Kidney (tissue), 14 donors: ENCODE data around the gene SOWAHA. TPM values are rescaled to one million over a fixed set of nuclear protein-coding genes. Genes with fewer than 3 reads are reported as not detected.
A peak's percentile ranks its signal among the peaks of the same experiment; 100 is the strongest.

Experiments used
- DNase-seq, 5 donors: peaks; one replicate each; pipeline ENCODE4 v3.0.0-alpha.2; 2013 to 2020
- FAIRE-seq: peaks from 2 replicates; lab custom pipeline; 2012; peaks lifted over from hg19 to GRCh38; lab: Jason Lieb, UNC
- H3K27ac ChIP-seq, 2 donors: one replicate each; pipeline ENCODE4 v1.7.0; 2013; ENCODE audit warnings: low read depth in 2 of 2, low read length in 2 of 2, inconsistent platforms in 1 of 2
- H3K27me3 ChIP-seq: one replicate; pipeline ENCODE4 v1.7.1; 2013; ENCODE audit warnings: low read length, inconsistent platforms; ENCODE audit not compliant: control insufficient read depth, insufficient read depth
- H3K36me3 ChIP-seq, 3 donors: one replicate each; pipeline versions ENCODE4 v1.7.0 to v1.7.1; 2013; ENCODE audit warnings: low read length in 3 of 3, control low read depth in 1 of 3, inconsistent platforms in 1 of 3; ENCODE audit not compliant: insufficient read depth in 3 of 3, control insufficient read depth in 2 of 3
- H3K4me1 ChIP-seq, 3 donors: one replicate each; pipeline versions ENCODE4 v1.7.0 to v1.7.1; 2013; ENCODE audit warnings: low read length in 3 of 3, inconsistent platforms in 1 of 3, low read depth in 1 of 3; ENCODE audit not compliant: control insufficient read depth in 2 of 3, insufficient read depth in 2 of 3
- H3K4me3 ChIP-seq, 3 donors: one replicate each; pipeline versions ENCODE4 v1.7.0 to v1.8.1; 2013; ENCODE audit warnings: low read length in 3 of 3, control low read depth in 1 of 3, inconsistent platforms in 1 of 3
- H3K9ac ChIP-seq, 3 donors: one replicate each; pipeline versions ENCODE4 v1.7.0 to v1.7.1; 2013; ENCODE audit warnings: low read length in 3 of 3, control low read depth in 1 of 3, inconsistent platforms in 1 of 3
- H3K9me3 ChIP-seq, 3 donors: one replicate each; pipeline versions ENCODE4 v1.7.0 to v1.7.1; 2013; ENCODE audit warnings: low read length in 3 of 3, control low read depth in 1 of 3, inconsistent platforms in 1 of 3; ENCODE audit not compliant: control insufficient read depth in 2 of 3, insufficient read depth in 1 of 3
- CTCF ChIP-seq: IDR thresholded peaks from 3 replicates; pipeline ENCODE4 v1.5.1; 2012; ENCODE audit warnings: mild to moderate bottlenecking, moderate library complexity, borderline replicate concordance; ENCODE audit not compliant: insufficient read depth; ENCODE audit errors: extremely low read depth
- intact Hi-C: fragments of 100-400 bp; cut with DNase I; formaldehyde crosslinking; loops from one replicate; pipeline ENCODE4 v1.11.1; 2022
- polyA plus RNA-seq: library from polyadenylated mRNA; stranded (reverse); fragments of 350-450 nt; fragmentation: Illumina TruSeq; extraction: RNeasy Lipid Tissue Mini Kit (QIAGEN cat#74804); gene quantifications from one replicate; pipeline ENCODE4 v1.2.3, GENCODE V29; 2014; ENCODE audit warnings: low read depth, low replicate concordance; ENCODE audit not compliant: insufficient read depth
- total RNA-seq: library from RNA; stranded (reverse); fragmentation: NEBNext Ultra II Directional; extraction: Animal tissue kit (Norgen Biotek cat#: 25700); gene quantifications from one replicate; pipeline ENCODE4 v1.2.1, GENCODE V29; 2021
- donor health status: control.
- donor health status: control.
- donor health status: control.
- donor health status: control.
- donor health status: control.
- donor health status: DM: yes; HTN: yes; CAD: no.
- donor health status: Normal renal cell carcinoma (clear cell type).

Gene SOWAHA
- total and polyA plus RNA-seq, 2 donors from 2014 or later: 4.1 to 7.1 TPM

- no peak for TF ChIP-seq CTCF
- FAIRE-seq (no peak), DNase-seq (no peak)
- Histone ChIP-seq H3K9ac (no peak overlapping the region), H3K9me3 (no peaks in the 10 kb centered on the region), H3K4me1 (peaks cover 5 to 27% (median 24%) of the 10 kb centered on the region in 3 donors), H3K4me3 (no peak overlapping the region), H3K27me3 (no peaks in the 10 kb centered on the region), H3K27ac (no peak overlapping the region), H3K36me3 (no peaks in the 10 kb centered on the region)
- intact Hi-C loops: no loop called here
These were observed 39.3 kb upstream of the SOWAHA start for GRCh38 chr5:132773601-132774355.

- no peak for TF ChIP-seq CTCF
- H3K4me3 ChIP-seq: no peak overlapping the region
- DNase-seq (no peak), FAIRE-seq (no peak)
- no peaks in the 10 kb centered on the region for H3K9me3 ChIP-seq
- H3K27me3 ChIP-seq: no peaks in the 10 kb centered on the region
- H3K36me3 ChIP-seq: no peaks in the 10 kb centered on the region
- no peak overlapping the region for H3K9ac ChIP-seq
- peaks cover 5 to 27% (median 24%) of the 10 kb centered on the region in 3 donors for H3K4me1 ChIP-seq
- intact Hi-C loops: no loop called here
- no peak overlapping the region for H3K27ac ChIP-seq
These were observed 38.7 kb upstream of the SOWAHA start for GRCh38 chr5:132774406-132774805.

DNA sequence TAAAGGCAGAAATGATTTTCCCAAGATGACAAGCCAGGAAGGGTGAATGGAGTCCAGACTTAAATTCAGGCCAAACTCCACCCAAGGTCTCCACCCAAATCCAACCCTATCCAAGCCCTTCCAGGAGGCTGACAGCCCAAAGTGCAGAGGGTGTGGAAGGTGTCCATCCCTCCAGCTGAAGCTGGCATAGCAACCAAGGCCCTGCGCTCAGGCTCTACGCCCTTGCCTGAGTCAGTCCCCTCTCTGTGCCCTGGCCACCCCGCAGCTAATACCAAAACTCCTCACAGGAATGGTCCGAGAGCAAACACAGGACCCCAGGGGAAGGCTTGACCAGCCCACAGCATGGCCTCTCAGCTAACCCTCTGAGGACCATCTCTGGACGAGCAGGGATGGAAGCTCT lies 38.2 kb upstream of the SOWAHA start:
- Histone ChIP-seq H3K4me3 (peak overlapping the region in 1 of 3 donors; percentile 68), H3K9ac (no peak overlapping the region), H3K9me3 (no peaks in the 10 kb centered on the region), H3K27ac (no peak overlapping the region), H3K4me1 (peaks cover 5 to 27% (median 24%) of the 10 kb centered on the region in 3 donors), H3K27me3 (no peaks in the 10 kb centered on the region), H3K36me3 (no peaks in the 10 kb centered on the region)
- intact Hi-C loops: no loop called here
- TF ChIP-seq CTCF: no peak
- FAIRE-seq (no peak), DNase-seq (no peak)
